Hypothalamus (tissue), 51 donors: ENCODE results near the gene OR6B3.

ENCODE experiments used
- DNase-seq, 51 donors: peaks; one replicate each; lab custom pipeline; 2025; lab: John Stamatoyannopoulos, UW

OR6B3 gene

GRCh38 chr2:240053173-240054155 is at the start of gene OR6B3:
TSS of gene OR6B3 (minus strand) at chr2:240053521.
- DNase-seq = no peak

- no peak for DNase-seq
Observed at GRCh38 chr2:240098349-240098748, 45.0 kb upstream of the OR6B3 start.

- DNase-seq = no peak
Observed at GRCh38 chr2:240095556-240096523, 42.5 kb upstream of the OR6B3 start.

GRCh38 chr2:240089306-240089705 is 36.0 kb upstream of the OR6B3 start:
- DNase-seq = no peak

GRCh38 chr2:240086563-240086962 is 33.2 kb upstream of the OR6B3 start:
- DNase-seq = no peak

- DNase-seq = no peak
Observed at GRCh38 chr2:240078631-240079030, 25.3 kb upstream of the OR6B3 start.

- DNase-seq = no peak
Observed at GRCh38 chr2:240077442-240077841, 24.1 kb upstream of the OR6B3 start.

- DNase-seq = no peak
Observed at GRCh38 chr2:240074545-240074944, 21.2 kb upstream of the OR6B3 start.

- no peak for DNase-seq
Observed at GRCh38 chr2:240070907-240071306, 17.6 kb upstream of the OR6B3 start.

GRCh38 chr2:240069829-240070228 is 16.5 kb upstream of the OR6B3 start:
- no peak for DNase-seq

- no peak for DNase-seq
Observed at GRCh38 chr2:240068193-240068592, 14.9 kb upstream of the OR6B3 start.

- no peak for DNase-seq
Observed at GRCh38 chr2:240066489-240066888, 13.2 kb upstream of the OR6B3 start.

GRCh38 chr2:240064898-240065297 is 11.6 kb upstream of the OR6B3 start:
- no peak for DNase-seq

GRCh38 chr2:240060977-240061591 is 7.8 kb upstream of the OR6B3 start:
- DNase-seq = peak in 14 of 51 donors; percentile 22 to 71 (median 48)

- DNase-seq = no peak
Observed at GRCh38 chr2:240056678-240057077, 3.4 kb upstream of the OR6B3 start.

GRCh38 chr2:240055177-240055917 is 2.0 kb upstream of the OR6B3 start:
- DNase-seq = no peak

- DNase-seq = no peak
Observed at GRCh38 chr2:240052524-240052923, 797 bp downstream of the OR6B3 start.

- peak in 5 of 51 donors; percentile 26 to 70 (median 36) for DNase-seq
Observed at GRCh38 chr2:240051697-240052096, 1.6 kb downstream of the OR6B3 start.

GRCh38 chr2:240050278-240050677 is 3.0 kb downstream of the OR6B3 start:
- no peak for DNase-seq

- DNase-seq = no peak
Observed at GRCh38 chr2:240048237-240048636, 5.1 kb downstream of the OR6B3 start.
